PFSK-1 (cell line): ENCODE data around the gene OR9A4. TPM values are rescaled to one million over a fixed set of nuclear protein-coding genes. Genes with fewer than 3 reads are reported as not detected.

Experiments used
- FOXP2 ChIP-seq: optimal IDR thresholded peaks from 2 replicates; pipeline ENCODE3; 2011; ENCODE audit warnings: borderline replicate concordance, control low read depth, inconsistent platforms; ENCODE audit not compliant: insufficient read depth; ENCODE audit errors: extremely low read length, extremely low read depth
- POLR2AphosphoS5 ChIP-seq: IDR thresholded peaks from 2 replicates; pipeline ENCODE4 v1.6.1; 2012; ENCODE audit warnings: low read depth, mild to moderate bottlenecking, control low read depth, low read length, moderate library complexity
- REST ChIP-seq, 2 experiments: IDR thresholded peaks; 2 replicates each; pipeline versions ENCODE4 v1.6.1 to v1.8.0; 2011 to 2012; ENCODE audit warnings: low read depth in 2 of 2, low read length in 2 of 2, control low read depth in 1 of 2, inconsistent platforms in 1 of 2, mild to moderate bottlenecking in 1 of 2, moderate library complexity in 1 of 2; ENCODE audit not compliant: insufficient read depth in 1 of 2
- SIN3A ChIP-seq: IDR thresholded peaks from 2 replicates; pipeline ENCODE4 v1.6.1; 2012; ENCODE audit warnings: mild to moderate bottlenecking, low read length, moderate library complexity, borderline replicate concordance; ENCODE audit not compliant: insufficient read depth
- TAF1 ChIP-seq: IDR thresholded peaks from 2 replicates; pipeline ENCODE4 v1.6.1; 2012; ENCODE audit warnings: low read length, control low read depth, borderline replicate concordance; ENCODE audit not compliant: insufficient read depth
- polyA plus RNA-seq: library from polyadenylated mRNA; unstranded; fragments of >200 nt; gene quantifications from one replicate; pipeline ENCODE4 v1.2.1, GENCODE V29; 2012; ENCODE audit warnings: low read depth, missing spikeins; ENCODE audit not compliant: insufficient read length

OR9A4 gene
- polyA plus RNA-seq, result not detected

GRCh38 chr7:141916099-141916498 is at the start of gene OR9A4:
TSS of gene OR9A4 (plus strand) at chr7:141916399. CDS start at chr7:141918876, 2,477 bp downstream.
- no peak for TF ChIP-seq FOXP2
- no peak for TF ChIP-seq TAF1
- no peak for TF ChIP-seq POLR2AphosphoS5
- TF ChIP-seq SIN3A, result no peak
- no peak for TF ChIP-seq REST (IDR thresholded peaks at IDR 0.05; ENCODE audit: insufficient read depth in 1 of 2, low read depth in 2 of 2, low read length in 2 of 2)

GRCh38 chr7:141866974-141867373 is 49.2 kb upstream of the OR9A4 start:
- TF ChIP-seq REST (IDR thresholded peaks at IDR 0.05; ENCODE audit: insufficient read depth in 1 of 2, low read depth in 2 of 2, low read length in 2 of 2) (no peak), FOXP2 (no peak), TAF1 (no peak), SIN3A (no peak), POLR2AphosphoS5 (no peak)

- TF ChIP-seq REST (IDR thresholded peaks at IDR 0.05; ENCODE audit: insufficient read depth in 1 of 2, low read depth in 2 of 2, low read length in 2 of 2) (no peak), POLR2AphosphoS5 (no peak), SIN3A (no peak), TAF1 (no peak), FOXP2 (no peak)
These were observed 43.3 kb upstream of the OR9A4 start for GRCh38 chr7:141872931-141873330.

- TF ChIP-seq POLR2AphosphoS5 (no peak), TAF1 (no peak), SIN3A (no peak), FOXP2 (no peak), REST (IDR thresholded peaks at IDR 0.05; ENCODE audit: insufficient read depth in 1 of 2, low read depth in 2 of 2, low read length in 2 of 2) (no peak)
These were observed 41.4 kb upstream of the OR9A4 start for GRCh38 chr7:141874787-141875186.

GRCh38 chr7:141875453-141875852 is 40.7 kb upstream of the OR9A4 start:
- TF ChIP-seq REST (IDR thresholded peaks at IDR 0.05; ENCODE audit: insufficient read depth in 1 of 2, low read depth in 2 of 2, low read length in 2 of 2) (no peak), FOXP2 (no peak), TAF1 (no peak), SIN3A (no peak), POLR2AphosphoS5 (no peak)
